Glutamatergic neuron (in vitro differentiated cells): ENCODE measurements around the gene UFC1. TPM values are rescaled to one million over a fixed set of nuclear protein-coding genes. Genes with fewer than 3 reads are reported as not detected.

Experiments used
- DNase-seq: peaks from one replicate; pipeline ENCODE4 v3.0.0; 2022
- H3K27ac Mint-ChIP-seq: one replicate; pipeline ENCODE4 v1.8.0; 2020; ENCODE audit warnings: mild to moderate bottlenecking, mixed read lengths, inconsistent platforms; ENCODE audit not compliant: unreplicated experiment
- H3K27me3 Mint-ChIP-seq: one replicate; pipeline ENCODE4 v1.8.0; 2020; ENCODE audit warnings: mild to moderate bottlenecking, moderate library complexity, mixed read lengths, inconsistent platforms; ENCODE audit not compliant: unreplicated experiment
- H3K36me3 Mint-ChIP-seq: one replicate; pipeline ENCODE4 v1.8.0; 2020; ENCODE audit warnings: mild to moderate bottlenecking, mixed read lengths, inconsistent platforms; ENCODE audit not compliant: unreplicated experiment
- H3K4me1 Mint-ChIP-seq: one replicate; pipeline ENCODE4 v1.8.0; 2020; ENCODE audit warnings: mild to moderate bottlenecking, low read depth, mixed read lengths, inconsistent platforms; ENCODE audit not compliant: unreplicated experiment
- H3K4me3 Mint-ChIP-seq: one replicate; pipeline ENCODE4 v1.8.0; 2020; ENCODE audit warnings: mild to moderate bottlenecking, mixed read lengths, inconsistent platforms; ENCODE audit not compliant: unreplicated experiment
- H3K9me3 Mint-ChIP-seq: one replicate; pipeline ENCODE4 v1.8.0; 2020; ENCODE audit warnings: mild to moderate bottlenecking, moderate library complexity, mixed read lengths, inconsistent platforms; ENCODE audit not compliant: unreplicated experiment
- total RNA-seq: library from RNA; stranded (reverse); fragmentation: NEBNext Ultra II Directional; extraction: Animal tissue kit (Norgen Biotek cat#: 25700); gene quantifications from one replicate; pipeline ENCODE4 v1.2.1, GENCODE V29; 2021; ENCODE audit not compliant: unreplicated experiment
- TF ChIP-seq, protein P1 (sequence below): fragments of 200-600 bp; sonication (generic); IDR thresholded peaks from one replicate; pipeline ENCODE4 v1.5.0; 2021; ENCODE audit not compliant: partially characterized antibody, unreplicated experiment

The UFC1 gene
- total RNA-seq, 1 donor from 2014 or later: 59.2 TPM

DNA sequence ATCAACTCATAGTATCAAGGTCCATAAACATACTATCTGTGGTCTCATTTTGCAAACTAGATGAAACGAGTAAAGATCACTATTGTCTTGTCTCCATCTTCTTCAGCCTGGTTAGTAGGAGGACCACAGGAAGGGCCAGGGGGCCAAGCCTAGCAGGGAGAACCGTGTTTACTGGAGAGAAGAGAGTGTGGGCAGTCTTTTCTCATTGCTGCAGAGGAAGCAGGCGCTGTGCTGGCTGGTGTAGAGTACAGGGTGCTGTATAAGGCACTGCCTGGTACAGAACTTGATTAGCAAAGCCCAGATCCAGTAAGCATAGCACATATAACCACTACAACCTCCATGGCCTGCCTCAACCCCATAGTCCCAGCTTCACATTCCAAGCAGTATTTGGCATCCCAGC is 33.5 kb downstream of the UFC1 start:
- TF ChIP-seq, protein P1, sequence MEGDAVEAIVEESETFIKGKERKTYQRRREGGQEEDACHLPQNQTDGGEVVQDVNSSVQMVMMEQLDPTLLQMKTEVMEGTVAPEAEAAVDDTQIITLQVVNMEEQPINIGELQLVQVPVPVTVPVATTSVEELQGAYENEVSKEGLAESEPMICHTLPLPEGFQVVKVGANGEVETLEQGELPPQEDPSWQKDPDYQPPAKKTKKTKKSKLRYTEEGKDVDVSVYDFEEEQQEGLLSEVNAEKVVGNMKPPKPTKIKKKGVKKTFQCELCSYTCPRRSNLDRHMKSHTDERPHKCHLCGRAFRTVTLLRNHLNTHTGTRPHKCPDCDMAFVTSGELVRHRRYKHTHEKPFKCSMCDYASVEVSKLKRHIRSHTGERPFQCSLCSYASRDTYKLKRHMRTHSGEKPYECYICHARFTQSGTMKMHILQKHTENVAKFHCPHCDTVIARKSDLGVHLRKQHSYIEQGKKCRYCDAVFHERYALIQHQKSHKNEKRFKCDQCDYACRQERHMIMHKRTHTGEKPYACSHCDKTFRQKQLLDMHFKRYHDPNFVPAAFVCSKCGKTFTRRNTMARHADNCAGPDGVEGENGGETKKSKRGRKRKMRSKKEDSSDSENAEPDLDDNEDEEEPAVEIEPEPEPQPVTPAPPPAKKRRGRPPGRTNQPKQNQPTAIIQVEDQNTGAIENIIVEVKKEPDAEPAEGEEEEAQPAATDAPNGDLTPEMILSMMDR: no peak
- Mint-ChIP-seq H3K9me3 (peaks cover 2% of the 10 kb centered on the region), H3K27ac (no peak overlapping the region), H3K4me1 (peaks cover 16% of the 10 kb centered on the region), H3K27me3 (peaks cover 10% of the 10 kb centered on the region), H3K36me3 (no peaks in the 10 kb centered on the region), H3K4me3 (no peak overlapping the region)
- DNase-seq: no peak

DNA sequence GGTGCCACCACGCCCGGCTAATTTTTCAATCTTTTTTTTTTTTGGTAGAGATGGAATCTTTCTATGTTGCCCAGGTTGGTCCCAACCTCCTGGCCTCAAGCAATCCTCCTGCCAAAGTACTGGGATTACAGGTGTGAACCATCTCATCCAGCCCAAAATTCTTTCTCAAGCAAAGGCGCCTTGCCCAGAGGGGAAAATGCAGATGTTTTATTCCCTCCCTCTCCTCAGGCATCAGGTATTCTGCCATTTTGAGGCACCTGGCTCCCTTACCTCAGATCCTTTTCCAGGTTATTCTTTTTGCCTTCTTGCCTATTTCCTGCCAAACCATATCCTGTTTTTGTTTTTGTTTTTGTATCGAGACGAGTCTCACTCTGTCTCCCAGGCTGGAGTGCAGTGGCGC is 34.6 kb downstream of the UFC1 start:
- TF ChIP-seq, protein P1: no peak
- H3K27me3 Mint-ChIP-seq: peaks cover 10% of the 10 kb centered on the region
- no peak overlapping the region for H3K27ac Mint-ChIP-seq
- H3K9me3 Mint-ChIP-seq: peaks cover 2% of the 10 kb centered on the region
- no peaks in the 10 kb centered on the region for H3K36me3 Mint-ChIP-seq
- H3K4me1 Mint-ChIP-seq: peaks cover 19% of the 10 kb centered on the region
- no peak overlapping the region for H3K4me3 Mint-ChIP-seq
- DNase-seq: no peak

DNA sequence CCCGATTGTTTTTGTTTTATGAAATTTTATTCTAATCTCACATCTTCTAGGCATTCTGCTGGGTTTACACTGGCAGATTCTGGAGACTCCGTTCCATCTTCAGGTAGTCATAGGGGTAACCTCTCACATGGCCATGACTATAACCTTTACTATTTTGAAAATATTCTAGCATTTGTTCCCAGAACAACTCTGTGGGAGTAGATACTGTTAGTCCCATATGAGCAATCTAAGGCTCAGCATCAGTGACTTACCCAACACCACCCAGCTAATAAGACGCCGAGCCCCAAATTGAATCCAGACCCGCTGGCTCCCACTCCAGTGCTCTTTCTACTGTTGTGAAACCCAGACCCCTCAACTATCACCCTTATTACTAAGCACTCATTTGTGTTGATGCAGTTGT is 35.3 kb downstream of the UFC1 start:
- TF ChIP-seq, protein P1: no peak
- Mint-ChIP-seq H3K27me3 (peaks cover 10% of the 10 kb centered on the region), H3K9me3 (peaks cover 2% of the 10 kb centered on the region), H3K36me3 (no peaks in the 10 kb centered on the region), H3K27ac (no peak overlapping the region), H3K4me3 (no peak overlapping the region), H3K4me1 (peaks cover 19% of the 10 kb centered on the region)
- DNase-seq: no peak

DNA sequence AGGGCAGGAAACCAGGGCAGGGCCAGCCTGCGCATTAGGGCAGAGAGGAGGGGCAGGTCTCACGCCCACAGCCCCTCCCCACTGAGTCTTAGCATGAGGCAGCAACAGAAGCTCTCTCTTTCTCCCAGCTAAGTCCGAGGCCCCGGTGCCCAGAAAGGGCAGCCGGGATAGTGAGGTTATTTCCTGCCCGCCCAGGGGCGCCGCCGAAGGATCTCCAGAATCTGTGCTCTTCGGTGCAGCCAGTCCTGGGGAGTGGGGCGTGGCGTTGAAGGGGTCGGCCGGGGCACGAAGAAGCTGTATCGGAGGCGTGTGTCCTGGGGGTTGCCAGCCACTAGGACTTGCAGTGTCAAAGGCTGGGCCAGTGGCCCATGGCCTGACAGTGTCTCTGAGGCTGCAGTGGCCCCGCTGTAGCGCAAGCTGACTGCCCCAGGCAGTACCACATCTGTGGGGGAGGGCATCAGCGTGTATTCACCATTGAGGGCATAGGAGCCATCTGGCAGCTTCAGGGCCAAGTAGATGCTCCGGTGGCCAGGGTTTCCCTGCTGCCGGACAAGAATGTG is 37.3 kb downstream of the UFC1 start:
- Mint-ChIP-seq H3K4me3 (no peak overlapping the region), H3K36me3 (no peaks in the 10 kb centered on the region), H3K27me3 (peaks cover 10% of the 10 kb centered on the region), H3K27ac (no peak overlapping the region), H3K9me3 (peaks cover 2% of the 10 kb centered on the region), H3K4me1 (peaks cover 13% of the 10 kb centered on the region)
- no peak for DNase-seq
- TF ChIP-seq, protein P1: no peak

DNA sequence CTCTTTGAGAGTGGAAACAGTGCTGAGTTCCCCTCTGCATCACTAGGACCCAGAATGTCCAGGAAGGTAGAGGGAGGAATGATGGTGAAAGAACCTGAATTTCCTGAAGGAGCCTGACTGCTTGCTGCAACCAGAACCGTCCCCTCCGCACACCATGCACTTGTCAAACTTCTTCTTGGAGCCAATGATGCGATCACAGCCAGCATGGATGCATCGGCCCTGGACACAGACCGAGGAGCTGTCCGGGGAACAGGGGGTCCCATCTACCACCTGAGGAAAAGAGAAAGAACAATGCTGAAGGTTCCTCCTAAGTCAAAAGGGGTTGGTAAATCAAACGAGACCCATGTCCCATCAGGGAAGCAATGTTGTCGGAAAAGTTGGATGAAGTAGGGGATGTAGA is 38.2 kb downstream of the UFC1 start:
- DNase-seq: no peak
- H3K4me1 Mint-ChIP-seq: peaks cover 13% of the 10 kb centered on the region
- H3K27me3 Mint-ChIP-seq: peaks cover 10% of the 10 kb centered on the region
- no peaks in the 10 kb centered on the region for H3K36me3 Mint-ChIP-seq
- H3K9me3 Mint-ChIP-seq: peaks cover 2% of the 10 kb centered on the region
- no peak overlapping the region for H3K4me3 Mint-ChIP-seq
- no peak overlapping the region for H3K27ac Mint-ChIP-seq
- TF ChIP-seq, protein P1: no peak
